ENCODE measurements around the gene AGBL2. TPM values are rescaled to one million over a fixed set of nuclear protein-coding genes. Genes with fewer than 3 reads are reported as not detected.

AGBL2 gene
- total and polyA plus RNA-seq, 2 of the 8 experiments (the other 6 are each of a cell fraction or from before 2014, with no cell fraction given), result 2.1 to 6.5 TPM

DNA sequence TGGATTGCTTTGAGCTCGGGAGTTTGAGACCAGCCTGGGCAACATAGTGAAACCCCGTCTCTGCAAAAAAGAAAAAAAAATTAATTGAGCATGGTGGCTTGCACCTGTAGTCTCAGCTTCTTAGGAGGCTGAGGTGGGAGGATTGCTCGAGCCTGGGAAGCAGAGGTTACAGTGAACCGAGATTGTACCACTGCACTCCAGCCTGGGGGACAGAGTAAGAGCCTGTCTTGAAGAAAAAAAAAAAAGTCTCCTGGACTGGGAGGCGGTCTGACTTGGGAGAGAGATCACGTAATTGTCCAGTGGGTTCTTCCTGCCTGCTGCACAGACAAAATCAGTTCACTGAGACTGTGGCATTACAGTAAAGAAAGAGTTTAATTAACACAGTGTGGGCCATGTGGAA is 69.7 kb downstream of the AGBL2 start:
- no peak overlapping the region for H3K18ac ChIP-seq (ENCODE audit: extremely low read depth, low read length)
- H2AK5ac ChIP-seq (ENCODE audit: low read depth, low read length), result no peak overlapping the region
- no peak overlapping the region for H4K5ac ChIP-seq (ENCODE audit: insufficient read length, low read depth, low read length)
- no peak overlapping the region for H2BK12ac ChIP-seq (ENCODE audit: low read depth, low read length)
- H3K23ac ChIP-seq (ENCODE audit: insufficient read length), result no peak overlapping the region
- no peak overlapping the region for H2BK15ac ChIP-seq (ENCODE audit: low read length)
- no peak overlapping the region for H3K56ac ChIP-seq (replicated peaks; ENCODE audit: insufficient read length, low read depth, low read length)
- H4K20me1 ChIP-seq (replicated peaks in 1 of 2; ENCODE audit: control insufficient read depth in 1 of 2, insufficient read depth in 2 of 2, low read length in 2 of 2), result no peaks in the 10 kb centered on the region
- peaks cover 0 to 5% (median 0%) of the 10 kb centered on the region in 4 experiments; a peak in 3 of 7 replicates for H3K4me1 ChIP-seq (replicated peaks in 1 of 4; ENCODE audit: control insufficient read depth in 3 of 4, insufficient read depth in 4 of 4, low read length in 3 of 4)
- no peak overlapping the region for H2AFZ ChIP-seq (ENCODE audit: low read length)
- H3K4ac ChIP-seq (replicated peaks; ENCODE audit: insufficient read length, low read depth, low read length), result no peak overlapping the region
- H3K27ac ChIP-seq (ENCODE audit: low read depth, low read length), result no peak overlapping the region
- H3K36me3 ChIP-seq (ENCODE audit: control insufficient read depth in 2 of 4, insufficient read depth in 4 of 4, low read length in 3 of 4), result no peaks in the 10 kb centered on the region
- DNase-seq (ENCODE audit: low read depth in 1 of 2, low spot score in 2 of 2) (no peak), FAIRE-seq (no peak)
- no peak overlapping the region for H3K4me2 ChIP-seq (ENCODE audit: insufficient read depth in 1 of 2, low read depth in 2 of 2, low read length in 2 of 2)
- H4K8ac ChIP-seq (ENCODE audit: extremely low read depth, insufficient read depth, low read length), result no peak overlapping the region
- TF ChIP-seq GTF2F1 (IDR thresholded peaks at IDR 0.05; ENCODE audit: borderline replicate concordance, low read depth, low read length), result no peak
- no peak for TF ChIP-seq SP4 (IDR thresholded peaks at IDR 0.05; ENCODE audit: low read length)
- no peak for TF ChIP-seq TEAD4 (IDR thresholded peaks at IDR 0.05; ENCODE audit: low read depth, low read length)
- H3K27me3 ChIP-seq (replicated peaks in 1 of 4; ENCODE audit: control insufficient read depth in 3 of 4, extremely low read depth in 1 of 4, insufficient read depth in 3 of 4, low read length in 3 of 4), result no peaks in the 10 kb centered on the region
- ChIA-PET POLR2A (ENCODE audit: partially characterized antibody) (no interaction called here), CTCF (ENCODE audit: partially characterized antibody) (no interaction called here)
- H3K4me3 ChIP-seq (ENCODE audit: extremely low read depth in 1 of 4, insufficient read depth in 2 of 4, low read depth in 3 of 4, low read length in 4 of 4), result no peak overlapping the region
- no peak overlapping the region for H3K9ac ChIP-seq (replicated peaks in 1 of 4; ENCODE audit: extremely low read depth in 1 of 4, low read depth in 3 of 4, low read length in 3 of 4)
- H3K79me2 ChIP-seq (ENCODE audit: control insufficient read depth in 1 of 2, insufficient read depth in 2 of 2, low read length in 2 of 2), result peaks cover 0 to 13% of the 10 kb centered on the region in 2 experiments; a peak in 3 of 4 replicates
- 0 out of 2 replicates have a peak, but pooled peaks cover 2% of the 10 kb centered on the region for H3K23me2 ChIP-seq (ENCODE audit: low read depth, low read length)
- H3K79me1 ChIP-seq (ENCODE audit: low read depth, low read length), result no peaks in the 10 kb centered on the region
- H2BK120ac ChIP-seq (replicated peaks; ENCODE audit: low read depth, low read length), result no peak overlapping the region
- WGBS, 2 experiments (ENCODE audit: extremely low coverage in 1 of 2, insufficient coverage in 1 of 2, insufficient read length in 1 of 2, insufficient replicate concordance in 2 of 2, low coverage in 1 of 2, low lambda C conversion rate in 2 of 2, missing lambda C conversion rate in 1 of 2), result 75% methylated on average over 6 of the region's 6 CpGs; no CpG with 5 or more reads in 1 of the 2 experiments
- H3K14ac ChIP-seq (ENCODE audit: insufficient read length), result no peak overlapping the region
- H2BK5ac ChIP-seq (ENCODE audit: low read depth, low read length), result no peak overlapping the region
- H3K9me3 ChIP-seq (ENCODE audit: insufficient read depth in 2 of 2, low read depth in 1 of 2, low read length in 1 of 2), result no peaks in the 10 kb centered on the region
- no peak overlapping the region for H2BK20ac ChIP-seq (ENCODE audit: low read length)
- H4K91ac ChIP-seq (replicated peaks; ENCODE audit: insufficient read length, low read length), result no peak overlapping the region

All from H1 (cell line).